H1 (cell line): Measurements from ENCODE around the gene TP53RK. TPM values are rescaled to one million over a fixed set of nuclear protein-coding genes. Genes with fewer than 3 reads are reported as not detected.

Experiments used
- CTCF ChIA-PET: fragments of 300-600 bp; sonication (Branson Sonifier 250); formaldehyde crosslinking; loops from one replicate; lab custom pipeline; 2021; ENCODE audit not compliant: partially characterized antibody; lab: Charles Lee
- POLR2A ChIA-PET: fragments of 300-600 bp; sonication (Branson Sonifier 250); formaldehyde crosslinking; loops from one replicate; lab custom pipeline; 2021; ENCODE audit warnings: inconsistent platforms; ENCODE audit not compliant: partially characterized antibody; lab: Charles Lee
- DNase-seq, 2 experiments: peaks; one replicate each; pipeline versions ENCODE4 v3.0.0 to v3.0.0-alpha.2; 2010 to 2022; ENCODE audit warnings: low spot score in 2 of 2, low read depth in 1 of 2, mixed read lengths in 1 of 2
- FAIRE-seq: peaks from 2 replicates; lab custom pipeline; 2011; peaks lifted over from hg19 to GRCh38; lab: Jason Lieb, UNC
- H2AFZ ChIP-seq: 2 replicates; pipeline ENCODE4 v1.8.1; 2012; ENCODE audit warnings: low read length, inconsistent platforms
- H2AK5ac ChIP-seq: 2 replicates; pipeline ENCODE4 v1.6.1; 2013; ENCODE audit warnings: low read depth, low read length
- H2BK120ac ChIP-seq: replicated peaks from 2 replicates; pipeline ENCODE3; 2013; ENCODE audit warnings: low read depth, low read length, inconsistent platforms
- H2BK12ac ChIP-seq: 2 replicates; pipeline ENCODE4 v1.6.1; 2013; ENCODE audit warnings: low read depth, low read length
- H2BK15ac ChIP-seq: 2 replicates; pipeline ENCODE4 v1.6.1; 2013; ENCODE audit warnings: low read length
- H2BK20ac ChIP-seq: 2 replicates; pipeline ENCODE4 v1.6.1; 2013; ENCODE audit warnings: low read length
- H2BK5ac ChIP-seq: 2 replicates; pipeline ENCODE4 v1.6.1; 2013; ENCODE audit warnings: low read depth, low read length
- H3K14ac ChIP-seq: 2 replicates; pipeline ENCODE4 v1.6.1; 2013; ENCODE audit warnings: inconsistent platforms; ENCODE audit not compliant: insufficient read length
- H3K18ac ChIP-seq: 2 replicates; pipeline ENCODE4 v1.6.1; 2013; ENCODE audit warnings: low read length; ENCODE audit errors: extremely low read depth
- H3K23ac ChIP-seq: 2 replicates; pipeline ENCODE4 v1.6.1; 2013; ENCODE audit warnings: inconsistent platforms; ENCODE audit not compliant: insufficient read length
- H3K23me2 ChIP-seq: 2 replicates; pipeline ENCODE4 v1.6.1; 2013; ENCODE audit warnings: low read depth, low read length
- H3K27ac ChIP-seq: 2 replicates; pipeline ENCODE4 v1.6.1; 2011; ENCODE audit warnings: low read depth, low read length, inconsistent platforms
- H3K27me3 ChIP-seq, 4 experiments: replicated peaks in 1 of 4; 1 replicate in 1 of 4; 2 replicates in 3 of 4; pipeline versions ENCODE4 v1.6.1 to v1.8.1; 2011 to 2013; ENCODE audit warnings: low read length in 3 of 4, mild to moderate bottlenecking in 3 of 4, inconsistent platforms in 2 of 4, mixed read lengths in 2 of 4, moderate library complexity in 1 of 4; ENCODE audit not compliant: control insufficient read depth in 3 of 4, insufficient read depth in 3 of 4; ENCODE audit errors: extremely low read depth in 1 of 4
- H3K36me3 ChIP-seq, 4 experiments: 2 replicates each; pipeline versions ENCODE4 v1.6.1 to v1.8.1; 2011 to 2013; ENCODE audit warnings: mild to moderate bottlenecking in 4 of 4, low read length in 3 of 4, moderate library complexity in 2 of 4, control low read depth in 1 of 4, inconsistent platforms in 1 of 4; ENCODE audit not compliant: insufficient read depth in 4 of 4, control insufficient read depth in 2 of 4
- H3K4ac ChIP-seq: replicated peaks from 2 replicates; pipeline ENCODE3; 2013; ENCODE audit warnings: low read length, low read depth, mixed read lengths, inconsistent platforms; ENCODE audit not compliant: insufficient read length
- H3K4me1 ChIP-seq, 4 experiments: replicated peaks in 1 of 4; 1 replicate in 1 of 4; 2 replicates in 3 of 4; pipeline versions ENCODE4 v1.6.1 to v1.8.1; 2011 to 2013; ENCODE audit warnings: low read length in 3 of 4, inconsistent platforms in 2 of 4, mixed read lengths in 1 of 4; ENCODE audit not compliant: insufficient read depth in 4 of 4, control insufficient read depth in 3 of 4
- H3K4me2 ChIP-seq, 2 experiments: 2 replicates each; pipeline versions ENCODE4 v1.6.1 to v1.8.1; 2011 to 2013; ENCODE audit warnings: low read depth in 2 of 2, low read length in 2 of 2, control low read depth in 1 of 2, inconsistent platforms in 1 of 2, mild to moderate bottlenecking in 1 of 2; ENCODE audit not compliant: insufficient read depth in 1 of 2
- H3K4me3 ChIP-seq, 4 experiments: fragments of 200-600, 300-600 bp in 1 of 4; sonication (generic), shearing (Covaris generic), sonication (Bioruptor Twin) in 1 of 4; 2 replicates each; pipeline versions ENCODE4 v1.5.1 to v1.8.1; 2011 to 2016; ENCODE audit warnings: low read length in 4 of 4, low read depth in 3 of 4, control low read depth in 2 of 4, inconsistent platforms in 2 of 4, mild to moderate bottlenecking in 2 of 4, mixed read lengths in 1 of 4, moderate library complexity in 1 of 4; ENCODE audit not compliant: insufficient read depth in 2 of 4; ENCODE audit errors: extremely low read depth in 1 of 4
- H3K56ac ChIP-seq: replicated peaks from 2 replicates; pipeline ENCODE3; 2013; ENCODE audit warnings: low read depth, mild to moderate bottlenecking, mixed read lengths, low read length, inconsistent platforms; ENCODE audit not compliant: insufficient read length
- H3K79me1 ChIP-seq: 2 replicates; pipeline ENCODE4 v1.6.1; 2013; ENCODE audit warnings: low read depth, low read length, control low read depth
- H3K79me2 ChIP-seq, 2 experiments: 2 replicates each; pipeline versions ENCODE4 v1.6.1 to v1.8.1; 2012 to 2013; ENCODE audit warnings: low read length in 2 of 2, mild to moderate bottlenecking in 2 of 2, inconsistent platforms in 1 of 2; ENCODE audit not compliant: insufficient read depth in 2 of 2, control insufficient read depth in 1 of 2
- H3K9ac ChIP-seq, 4 experiments: replicated peaks in 1 of 4; 1 replicate in 1 of 4; 2 replicates in 3 of 4; pipeline versions ENCODE4 v1.6.1 to v1.8.1; 2011 to 2013; ENCODE audit warnings: low read depth in 3 of 4, low read length in 3 of 4, control low read depth in 2 of 4, mild to moderate bottlenecking in 2 of 4, moderate library complexity in 2 of 4, inconsistent platforms in 1 of 4; ENCODE audit errors: extremely low read depth in 1 of 4
- H3K9me3 ChIP-seq, 2 experiments: 2 replicates each; pipeline versions ENCODE4 v1.6.1 to v1.8.1; 2012 to 2013; ENCODE audit warnings: mild to moderate bottlenecking in 2 of 2, moderate library complexity in 2 of 2, control low read depth in 1 of 2, inconsistent platforms in 1 of 2, low read depth in 1 of 2, low read length in 1 of 2, mixed read lengths in 1 of 2; ENCODE audit not compliant: insufficient read depth in 2 of 2
- H4K20me1 ChIP-seq, 2 experiments: replicated peaks in 1 of 2; 2 replicates each; pipeline versions ENCODE3 to v1.8.1; 2011 to 2013; ENCODE audit warnings: inconsistent platforms in 2 of 2, low read length in 2 of 2, mild to moderate bottlenecking in 1 of 2; ENCODE audit not compliant: insufficient read depth in 2 of 2, control insufficient read depth in 1 of 2
- H4K5ac ChIP-seq: 2 replicates; pipeline ENCODE4 v1.6.1; 2013; ENCODE audit warnings: low read length, low read depth, mixed read lengths, inconsistent platforms; ENCODE audit not compliant: insufficient read length
- H4K8ac ChIP-seq: 2 replicates; pipeline ENCODE4 v1.8.0; 2013; ENCODE audit warnings: mild to moderate bottlenecking, moderate library complexity, low read length, inconsistent platforms; ENCODE audit not compliant: insufficient read depth; ENCODE audit errors: extremely low read depth
- H4K91ac ChIP-seq: replicated peaks from 2 replicates; pipeline ENCODE3; 2013; ENCODE audit warnings: low read length, mixed read lengths, inconsistent platforms; ENCODE audit not compliant: insufficient read length
- BCL11A ChIP-seq, 2 experiments: IDR thresholded peaks; one replicate each; pipeline ENCODE4 v1.6.1; 2011; ENCODE audit warnings: low read depth in 2 of 2, low read length in 2 of 2, mild to moderate bottlenecking in 2 of 2
- BRCA1 ChIP-seq: IDR thresholded peaks from 2 replicates; pipeline ENCODE4 v1.6.1; 2012; ENCODE audit warnings: low read depth, low read length, improper control_type of control experiment
- EZH2 ChIP-seq: fragments of 200-600 bp; sonication (generic); IDR thresholded peaks from 2 replicates; pipeline ENCODE4 v1.7.1; 2012; ENCODE audit warnings: low read depth, mild to moderate bottlenecking, moderate library complexity, low read length, inconsistent platforms; ENCODE audit not compliant: severe bottlenecking
- HDAC2 ChIP-seq, 2 experiments: fragments of 300-600 bp in 1 of 2; sonication (generic) in 1 of 2; IDR thresholded peaks; 2 replicates each; pipeline ENCODE4 v1.6.1; 2011 to 2012; ENCODE audit warnings: low read depth in 2 of 2, low read length in 2 of 2, mild to moderate bottlenecking in 2 of 2, moderate library complexity in 2 of 2, borderline replicate concordance in 1 of 2, inconsistent platforms in 1 of 2
- POLR2A ChIP-seq, 2 experiments: IDR thresholded peaks; 1 replicate in 1 of 2; 2 replicates in 1 of 2; pipeline ENCODE4 v1.6.1; 2011; ENCODE audit warnings: low read depth in 2 of 2, low read length in 2 of 2, mild to moderate bottlenecking in 2 of 2; ENCODE audit errors: control extremely low read depth in 1 of 2
- RXRA ChIP-seq: IDR thresholded peaks from 2 replicates; pipeline ENCODE4 v1.6.1; 2011; ENCODE audit warnings: low read depth, mild to moderate bottlenecking, low read length, moderate library complexity; ENCODE audit not compliant: insufficient read depth
- TEAD4 ChIP-seq: IDR thresholded peaks from 2 replicates; pipeline ENCODE4 v1.6.1; 2012; ENCODE audit warnings: low read depth, low read length, inconsistent platforms, mixed read lengths
- WGBS, 2 experiments: shearing (Covaris generic) in 1 of 2; methylation state at CpG; one replicate each; pipeline versions ENCODE4 v1.1.6 to v1.1.7; 2013 to 2015; ENCODE audit warnings: low lambda C conversion rate in 2 of 2, mixed read lengths in 2 of 2, inconsistent platforms in 1 of 2, low coverage in 1 of 2, missing lambda C conversion rate in 1 of 2; ENCODE audit not compliant: insufficient replicate concordance in 2 of 2, insufficient coverage in 1 of 2, insufficient read length in 1 of 2; ENCODE audit errors: extremely low coverage in 1 of 2, missing lambda C conversion rate in 1 of 2; 5-methylcytosine and 5-hydroxymethylcytosine counted together
- polyA plus RNA-seq, 7 experiments: library from polyadenylated mRNA; depleted of rRNA in 3 of 7; stranded (reverse) in 5 of 7; unstranded in 2 of 7; fragments of >200 nt in 5 of 7; fragments of 200-250 nt in 2 of 7; gene quantifications; 1 replicate in 5 of 7; 2 replicates in 1 of 7; 4 replicates in 1 of 7; pipeline versions ENCODE4 v1.2.1 to v1.2.3, GENCODE V29; 2011 to 2013; ENCODE audit warnings: missing spikeins in 2 of 7, mixed read lengths in 2 of 7
- total RNA-seq: library from RNA; stranded (reverse); fragmentation: NEBNext Ultra II Directional; extraction: Animal tissue kit (Norgen Biotek cat#: 25700); gene quantifications from 2 replicates; pipeline ENCODE4 v1.2.1, GENCODE V29; 2021
- TF ChIP-seq, protein P1 (sequence below): IDR thresholded peaks from 2 replicates; pipeline ENCODE4 v1.6.1; 2011; ENCODE audit warnings: low read length, improper control_type of control experiment
- TF ChIP-seq, protein P2 (sequence below): IDR thresholded peaks from 2 replicates; pipeline ENCODE4 v1.6.1; 2012; ENCODE audit warnings: inconsistent platforms

The TP53RK gene
- total and polyA plus RNA-seq, 2 of the 8 experiments (the other 6 are each of a cell fraction or from before 2014, with no cell fraction given): 8.5 to 16.3 TPM

DNA sequence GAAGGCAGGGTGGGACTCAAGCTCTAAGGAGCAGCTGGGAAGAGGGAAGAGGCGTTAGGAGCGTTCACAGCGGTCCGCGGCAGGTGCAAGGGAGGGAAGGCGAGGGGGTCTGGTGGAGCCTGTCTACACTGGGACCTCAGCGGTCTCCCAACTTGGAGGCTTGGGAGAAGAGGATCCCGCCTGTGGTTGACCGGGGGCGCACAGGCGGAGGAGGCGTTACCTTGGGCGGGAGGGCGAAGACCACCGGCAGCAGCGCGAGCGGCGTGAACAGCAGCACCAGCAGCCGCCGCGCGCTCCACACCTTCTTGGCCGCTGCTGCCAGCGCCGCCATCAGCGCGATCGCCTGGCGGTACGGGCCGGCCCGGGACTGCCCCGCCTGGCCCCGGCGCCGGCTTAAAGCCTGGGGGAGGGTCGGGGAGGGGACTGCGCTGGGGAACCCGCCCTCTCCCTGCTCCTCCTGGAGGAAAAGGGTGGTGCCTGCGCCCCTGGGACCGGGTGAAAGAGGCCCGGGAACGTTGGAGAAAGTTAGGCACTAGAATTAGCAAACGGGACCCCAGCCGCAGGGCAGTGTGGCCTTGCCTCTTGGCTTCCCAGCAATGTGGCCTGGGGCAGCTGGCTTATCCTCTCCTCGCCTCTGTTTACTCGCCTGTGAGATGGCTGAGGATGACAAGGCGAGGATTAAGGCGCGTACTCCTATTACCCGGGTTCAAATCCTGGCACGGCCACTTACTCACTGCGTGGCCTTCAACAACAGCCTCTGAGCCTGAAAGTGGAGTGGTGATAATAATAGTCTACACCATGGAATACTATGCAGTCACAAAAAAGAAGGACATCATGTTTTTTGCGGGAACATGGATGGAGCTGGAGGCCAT, 37.9 kb downstream of the TP53RK start, which contains the start of gene SLC13A3:
SLC13A3 (minus strand) TSS at position 369 of the 872 bp plus-strand sequence; CDS start at position 331, 38 bp downstream.
- Histone ChIP-seq H3K27ac (no peak within 1 kb of the TSS), H4K91ac (peak within 1 kb of the TSS; percentile 10), H3K56ac (no peak within 1 kb of the TSS), H3K79me1 (no peaks in the 10 kb centered on the region; the same call in 1 of the 2 replicates), H3K4me1 (peaks cover 0 to 7% (median 1%) of the 10 kb centered on the region in 4 experiments; a peak in 3 of 7 replicates), H4K8ac (peak within 1 kb of the TSS; percentile 82), H3K4ac (no peak within 1 kb of the TSS), H3K4me3 (peak within 1 kb of the TSS; percentile 20 to 57 (median 42)), H2BK120ac (no peak within 1 kb of the TSS), H3K27me3 (peaks cover 0 to 25% (median 15%) of the 10 kb centered on the region in 4 experiments; a peak in 5 of 7 replicates), H2BK20ac (no peak within 1 kb of the TSS), H2BK5ac (no peak within 1 kb of the TSS), H3K23me2 (peaks cover 7% of the 10 kb centered on the region), H2BK12ac (peak within 1 kb of the TSS; percentile 60; the same call in 1 of the 2 replicates), H3K36me3 (no peaks in the 10 kb centered on the region), H2BK15ac (0 out of 2 replicates have a peak within 1 kb of the TSS, but pooled peaks have one; percentile 23), H3K79me2 (no peaks in the 10 kb centered on the region), H4K20me1 (peaks cover 0 to 5% of the 10 kb centered on the region in 2 experiments), H3K4me2 (peak within 1 kb of the TSS; percentile 60 to 93), H4K5ac (no peak within 1 kb of the TSS), H3K9ac (peak within 1 kb of the TSS in 2 of 4 experiments; percentile 34 to 52; a peak in 2 of 7 replicates), H3K9me3 (no peaks in the 10 kb centered on the region), H3K18ac (peak within 1 kb of the TSS; percentile 65; the same call in 1 of the 2 replicates), H3K23ac (no peak within 1 kb of the TSS), H2AFZ (no peak within 1 kb of the TSS; the same call in 1 of the 2 replicates), H3K14ac (no peak within 1 kb of the TSS), H2AK5ac (no peak within 1 kb of the TSS)
- DNase-seq (peak in 1 of 2 experiments; percentile 74), FAIRE-seq (no peak)
- CTCF ChIA-PET: interaction anchor here (0.6 to 2.1 kb wide), 13 partner anchors 8 to 171 kb away, joined by 3 to 6 read pairs (median 3); no protein-coding TSS in a partner anchor
- POLR2A ChIA-PET: interaction anchor here (0.6 to 1.7 kb wide), 8 partner anchors 12 to 138 kb away, joined by 3 to 5 read pairs (median 4); partner anchors contain the start of gene ZNF334
- 28% methylated on average over 42 of the region's 55 CpGs; no CpG with 5 or more reads in 1 of the 2 experiments for WGBS, 2 experiments
- TF ChIP-seq HDAC2 (IDR thresholded peaks at IDR 0.05; ENCODE audit: borderline replicate concordance in 1 of 2, low read depth in 2 of 2, low read length in 2 of 2): no peak
- TF ChIP-seq RXRA: no peak
- TF ChIP-seq, protein P1, sequence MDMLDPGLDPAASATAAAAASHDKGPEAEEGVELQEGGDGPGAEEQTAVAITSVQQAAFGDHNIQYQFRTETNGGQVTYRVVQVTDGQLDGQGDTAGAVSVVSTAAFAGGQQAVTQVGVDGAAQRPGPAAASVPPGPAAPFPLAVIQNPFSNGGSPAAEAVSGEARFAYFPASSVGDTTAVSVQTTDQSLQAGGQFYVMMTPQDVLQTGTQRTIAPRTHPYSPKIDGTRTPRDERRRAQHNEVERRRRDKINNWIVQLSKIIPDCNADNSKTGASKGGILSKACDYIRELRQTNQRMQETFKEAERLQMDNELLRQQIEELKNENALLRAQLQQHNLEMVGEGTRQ: no peak
- no peak for TF ChIP-seq BCL11A (IDR thresholded peaks at IDR 0.05; ENCODE audit: low read depth in 2 of 2, low read length in 2 of 2)
- TF ChIP-seq TEAD4: no peak
- TF ChIP-seq, protein P2, sequence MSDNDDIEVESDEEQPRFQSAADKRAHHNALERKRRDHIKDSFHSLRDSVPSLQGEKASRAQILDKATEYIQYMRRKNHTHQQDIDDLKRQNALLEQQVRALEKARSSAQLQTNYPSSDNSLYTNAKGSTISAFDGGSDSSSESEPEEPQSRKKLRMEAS: peak; percentile 63
- no peak for TF ChIP-seq BRCA1
- TF ChIP-seq EZH2: no peak
- TF ChIP-seq POLR2A (IDR thresholded peaks at IDR 0.05; ENCODE audit: control extremely low read depth in 1 of 2, low read depth in 2 of 2, low read length in 2 of 2): peak in 1 of 2 experiments; percentile 70; a peak in 2 of 3 replicates
